GM12872 (cell line): ENCODE results near the gene TUBA8.

Experiments used
- TF ChIP-seq, protein P1 (sequence below): IDR thresholded peaks from 3 replicates; pipeline ENCODE4 v1.5.1; 2011; ENCODE audit warnings: low read depth, mild to moderate bottlenecking, low read length, moderate library complexity; ENCODE audit not compliant: insufficient read depth

The TUBA8 gene

DNA sequence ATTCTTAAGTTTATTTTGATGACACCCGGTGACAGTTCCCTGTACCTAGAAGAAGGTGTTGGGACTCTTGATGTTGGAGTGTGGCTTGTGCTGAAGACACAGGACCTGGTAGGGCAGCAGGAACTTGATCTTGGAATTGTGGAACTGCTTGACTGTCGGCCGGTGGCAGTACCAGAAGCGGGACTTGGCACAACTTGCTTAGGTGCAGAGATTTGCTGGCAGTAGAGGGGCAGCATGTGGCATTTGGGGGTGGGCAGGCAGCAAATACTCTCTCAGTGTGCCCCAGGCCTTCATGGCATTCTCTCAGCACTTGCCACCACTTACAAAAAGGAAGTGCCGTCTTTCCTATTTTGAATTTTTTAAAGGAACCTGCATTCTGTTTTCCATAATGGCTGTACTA, 29.2 kb upstream of the TUBA8 start:
- TF ChIP-seq, protein P1, sequence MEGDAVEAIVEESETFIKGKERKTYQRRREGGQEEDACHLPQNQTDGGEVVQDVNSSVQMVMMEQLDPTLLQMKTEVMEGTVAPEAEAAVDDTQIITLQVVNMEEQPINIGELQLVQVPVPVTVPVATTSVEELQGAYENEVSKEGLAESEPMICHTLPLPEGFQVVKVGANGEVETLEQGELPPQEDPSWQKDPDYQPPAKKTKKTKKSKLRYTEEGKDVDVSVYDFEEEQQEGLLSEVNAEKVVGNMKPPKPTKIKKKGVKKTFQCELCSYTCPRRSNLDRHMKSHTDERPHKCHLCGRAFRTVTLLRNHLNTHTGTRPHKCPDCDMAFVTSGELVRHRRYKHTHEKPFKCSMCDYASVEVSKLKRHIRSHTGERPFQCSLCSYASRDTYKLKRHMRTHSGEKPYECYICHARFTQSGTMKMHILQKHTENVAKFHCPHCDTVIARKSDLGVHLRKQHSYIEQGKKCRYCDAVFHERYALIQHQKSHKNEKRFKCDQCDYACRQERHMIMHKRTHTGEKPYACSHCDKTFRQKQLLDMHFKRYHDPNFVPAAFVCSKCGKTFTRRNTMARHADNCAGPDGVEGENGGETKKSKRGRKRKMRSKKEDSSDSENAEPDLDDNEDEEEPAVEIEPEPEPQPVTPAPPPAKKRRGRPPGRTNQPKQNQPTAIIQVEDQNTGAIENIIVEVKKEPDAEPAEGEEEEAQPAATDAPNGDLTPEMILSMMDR, result no peak

DNA sequence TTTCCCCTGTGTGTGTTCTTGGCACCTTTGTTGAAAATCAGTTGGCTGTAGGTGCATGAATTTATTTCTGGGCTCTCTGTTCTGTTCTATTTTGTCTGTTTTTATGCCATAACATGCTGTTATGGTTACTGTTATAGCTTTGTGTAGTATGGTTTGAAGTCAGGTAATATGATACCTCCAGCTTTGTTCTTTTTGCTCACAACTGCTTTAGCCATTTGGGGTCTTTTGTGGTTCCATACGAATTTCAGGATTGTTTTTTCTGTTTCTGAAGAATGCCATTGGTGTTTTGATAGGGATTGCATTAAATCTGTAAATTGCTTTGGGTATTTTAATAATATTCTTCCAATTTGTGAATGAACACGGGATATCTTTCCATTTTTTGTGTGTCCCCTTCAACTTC, 28.1 kb upstream of the TUBA8 start:
- TF ChIP-seq, protein P1, result no peak

DNA sequence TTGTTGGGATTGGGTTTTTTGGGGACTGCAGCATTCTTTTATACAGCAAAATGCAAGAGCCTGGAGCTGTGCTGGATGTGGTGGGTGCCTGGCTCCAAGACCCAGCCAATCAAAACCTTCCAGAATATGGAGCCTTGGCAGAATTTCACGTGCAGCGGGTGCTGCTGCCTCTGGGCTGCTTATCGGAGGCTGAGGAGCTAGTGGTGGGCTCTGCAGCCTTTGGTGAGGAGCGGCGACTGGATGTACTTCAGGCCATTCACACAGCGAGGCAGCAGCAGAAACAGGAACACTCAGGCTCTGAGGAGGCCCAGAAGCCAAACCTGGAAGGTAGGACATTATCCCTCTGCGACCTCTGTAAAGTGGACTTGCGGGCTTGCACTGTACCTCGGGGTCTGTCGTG, 27.2 kb upstream of the TUBA8 start:
- TF ChIP-seq, protein P1, result no peak

DNA sequence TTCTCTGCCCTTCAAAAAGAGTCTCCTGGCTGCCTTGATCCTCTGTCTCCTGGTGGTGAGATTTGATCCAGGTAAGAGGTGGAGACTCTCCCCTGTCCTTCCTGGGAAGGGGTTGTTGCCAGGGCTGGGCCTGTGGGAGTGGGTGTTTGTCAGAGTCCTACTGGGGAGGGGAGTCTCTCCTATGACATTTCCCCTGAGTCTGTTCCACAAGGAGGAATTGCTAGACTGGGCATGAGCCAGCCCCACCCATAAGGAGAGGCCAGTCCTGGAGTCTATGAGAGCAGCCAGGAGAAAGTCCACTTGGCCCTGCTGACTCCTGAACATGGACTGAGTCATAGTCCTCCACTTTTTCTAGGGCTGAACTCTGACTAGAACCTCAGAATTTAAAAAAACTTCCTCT, 25.4 kb upstream of the TUBA8 start:
- TF ChIP-seq, protein P1, result no peak

DNA sequence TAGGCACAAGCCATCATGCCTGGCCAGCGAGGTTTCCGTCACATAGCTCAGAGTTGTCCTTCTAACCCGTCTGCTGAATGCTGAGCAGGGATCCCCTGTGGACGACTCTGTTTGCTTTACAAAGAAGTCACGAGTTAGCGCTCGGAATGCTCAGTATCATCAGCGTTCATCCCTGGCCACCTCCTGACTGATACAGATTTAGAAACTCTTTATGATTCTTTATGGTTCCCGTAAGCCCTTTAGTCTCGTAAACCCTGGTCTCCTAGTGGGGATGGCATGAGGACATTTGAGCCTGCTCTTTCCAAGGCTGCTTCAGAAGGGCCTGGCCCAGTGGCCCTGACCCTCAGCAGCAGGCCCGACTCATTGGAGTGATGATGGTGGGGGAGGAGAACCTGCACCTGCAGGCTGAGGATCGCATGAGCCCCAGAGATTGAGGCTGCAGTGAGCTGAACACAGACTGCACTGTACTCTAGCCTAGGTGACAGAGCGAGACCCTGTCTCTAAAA, 23.2 kb upstream of the TUBA8 start:
- TF ChIP-seq, protein P1, result no peak

DNA sequence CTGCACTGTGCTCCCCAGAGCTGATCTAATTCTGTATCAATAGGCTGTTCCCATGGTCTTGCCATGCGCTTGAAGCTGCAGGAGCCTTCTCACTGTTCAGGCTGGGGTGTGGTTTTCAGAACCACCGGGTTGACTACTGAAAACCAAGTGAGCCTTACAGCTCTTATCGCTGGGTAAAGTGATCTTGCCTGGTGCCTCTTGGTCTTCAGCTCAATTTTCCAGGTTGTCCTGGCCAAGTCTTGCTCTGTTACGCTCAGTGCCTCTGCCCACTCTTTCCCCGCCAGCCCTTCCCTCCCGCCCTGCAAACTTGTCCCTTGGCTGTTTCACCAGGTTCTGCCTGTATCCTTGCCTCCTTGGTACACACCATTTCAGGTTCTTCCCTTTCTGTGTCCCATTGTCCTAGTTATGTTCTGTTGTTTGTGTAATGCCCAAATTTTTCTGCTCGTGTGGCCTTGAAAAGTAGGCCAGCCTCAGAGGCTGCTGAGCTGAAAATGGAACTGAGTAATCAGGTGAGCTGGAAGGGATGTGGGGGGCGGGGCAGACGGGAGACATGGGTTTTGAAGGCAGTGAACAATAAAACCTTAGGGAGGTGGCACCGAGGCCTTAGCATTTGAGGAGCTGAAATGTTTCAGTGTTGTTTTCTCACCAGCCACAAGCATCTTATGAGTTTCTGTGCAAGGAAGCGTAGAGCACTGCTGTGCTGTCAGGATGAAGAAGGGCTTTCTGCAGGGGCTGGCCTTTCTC, 21.6 kb upstream of the TUBA8 start:
- TF ChIP-seq, protein P1, result no peak

DNA sequence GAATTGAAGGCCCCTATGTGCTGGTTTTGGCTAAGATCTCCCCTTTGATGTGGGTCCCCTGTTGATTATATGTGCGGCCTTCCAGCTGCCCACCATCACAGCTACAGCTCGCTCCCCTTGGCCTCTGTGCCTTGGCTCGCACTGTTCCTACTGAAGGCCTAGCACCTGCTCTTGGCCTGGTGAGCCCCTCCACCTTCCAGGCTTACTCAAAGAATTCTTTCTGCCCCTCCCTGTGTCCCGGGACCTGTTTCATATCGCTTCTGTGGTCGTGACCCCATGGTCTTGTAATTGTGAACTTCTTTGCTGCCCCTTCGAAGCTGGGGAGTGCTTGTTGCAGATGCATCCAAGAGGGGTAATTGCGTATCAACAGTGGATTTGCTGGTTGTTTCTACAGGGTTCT, 20.3 kb upstream of the TUBA8 start:
- TF ChIP-seq, protein P1, result no peak

DNA sequence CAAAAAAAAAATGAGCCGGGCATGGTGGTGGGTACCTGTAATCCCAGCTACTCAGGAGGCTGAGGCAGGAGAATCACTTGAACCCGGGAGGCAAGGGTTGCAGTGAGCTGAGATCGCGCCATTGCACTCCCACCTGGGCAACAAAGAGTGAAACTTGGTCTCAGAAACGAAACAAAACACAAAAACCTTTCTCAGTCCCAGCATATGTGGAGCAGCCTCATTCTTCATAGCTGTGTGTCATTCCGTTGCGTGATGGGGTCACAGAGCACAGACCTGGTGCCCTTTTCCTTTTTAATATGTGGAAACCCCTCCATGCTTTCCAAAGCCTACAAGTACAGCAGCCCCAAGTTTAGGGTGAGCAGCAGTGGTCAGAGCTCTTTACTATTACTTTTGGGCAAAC, 19.1 kb upstream of the TUBA8 start:
- TF ChIP-seq, protein P1, result no peak
